ENCODE data around the gene ELOB.

Gene ELOB

DNA sequence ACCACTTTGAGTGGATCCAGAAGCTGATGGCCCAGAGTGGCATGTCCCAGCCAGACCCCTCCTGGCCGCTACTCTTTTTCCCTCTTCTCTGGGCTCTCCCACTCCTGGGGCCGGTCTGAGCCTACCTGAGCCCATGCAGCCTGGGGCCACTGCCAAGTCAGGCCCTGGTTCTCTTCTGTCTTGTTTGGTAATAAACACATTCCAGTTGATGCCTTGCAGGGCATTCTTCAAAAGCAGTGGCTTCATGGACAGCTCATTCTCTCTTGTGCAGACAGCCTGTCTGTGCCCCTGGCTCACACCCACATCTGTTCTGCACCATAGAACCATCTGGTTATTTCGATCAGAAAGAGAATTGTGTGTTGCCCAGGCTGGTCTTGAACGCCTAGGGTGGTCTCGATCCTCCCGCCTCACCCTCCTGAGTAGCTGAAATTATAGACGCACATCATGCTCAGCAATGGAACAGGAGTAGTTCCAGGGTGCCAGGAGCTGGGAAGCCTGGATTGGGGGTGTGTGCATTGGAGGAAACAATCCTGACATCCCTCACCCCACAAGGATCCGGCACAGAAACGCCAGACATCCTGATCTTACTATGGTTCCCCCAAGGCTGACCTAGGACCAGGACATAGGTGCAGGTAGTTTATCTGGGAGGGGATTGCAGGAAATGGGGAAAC lies 44.5 kb upstream of the ELOB start:
- TF ChIP-seq, protein P1, sequence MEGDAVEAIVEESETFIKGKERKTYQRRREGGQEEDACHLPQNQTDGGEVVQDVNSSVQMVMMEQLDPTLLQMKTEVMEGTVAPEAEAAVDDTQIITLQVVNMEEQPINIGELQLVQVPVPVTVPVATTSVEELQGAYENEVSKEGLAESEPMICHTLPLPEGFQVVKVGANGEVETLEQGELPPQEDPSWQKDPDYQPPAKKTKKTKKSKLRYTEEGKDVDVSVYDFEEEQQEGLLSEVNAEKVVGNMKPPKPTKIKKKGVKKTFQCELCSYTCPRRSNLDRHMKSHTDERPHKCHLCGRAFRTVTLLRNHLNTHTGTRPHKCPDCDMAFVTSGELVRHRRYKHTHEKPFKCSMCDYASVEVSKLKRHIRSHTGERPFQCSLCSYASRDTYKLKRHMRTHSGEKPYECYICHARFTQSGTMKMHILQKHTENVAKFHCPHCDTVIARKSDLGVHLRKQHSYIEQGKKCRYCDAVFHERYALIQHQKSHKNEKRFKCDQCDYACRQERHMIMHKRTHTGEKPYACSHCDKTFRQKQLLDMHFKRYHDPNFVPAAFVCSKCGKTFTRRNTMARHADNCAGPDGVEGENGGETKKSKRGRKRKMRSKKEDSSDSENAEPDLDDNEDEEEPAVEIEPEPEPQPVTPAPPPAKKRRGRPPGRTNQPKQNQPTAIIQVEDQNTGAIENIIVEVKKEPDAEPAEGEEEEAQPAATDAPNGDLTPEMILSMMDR (IDR thresholded peaks at IDR 0.05; ENCODE audit: low read length, missing control alignments) = no peak
- no peak for DNase-seq (ENCODE audit: low read depth)
- H3K4me3 ChIP-seq (replicated peaks; ENCODE audit: low read depth, low read length) = no peak overlapping the region

DNA sequence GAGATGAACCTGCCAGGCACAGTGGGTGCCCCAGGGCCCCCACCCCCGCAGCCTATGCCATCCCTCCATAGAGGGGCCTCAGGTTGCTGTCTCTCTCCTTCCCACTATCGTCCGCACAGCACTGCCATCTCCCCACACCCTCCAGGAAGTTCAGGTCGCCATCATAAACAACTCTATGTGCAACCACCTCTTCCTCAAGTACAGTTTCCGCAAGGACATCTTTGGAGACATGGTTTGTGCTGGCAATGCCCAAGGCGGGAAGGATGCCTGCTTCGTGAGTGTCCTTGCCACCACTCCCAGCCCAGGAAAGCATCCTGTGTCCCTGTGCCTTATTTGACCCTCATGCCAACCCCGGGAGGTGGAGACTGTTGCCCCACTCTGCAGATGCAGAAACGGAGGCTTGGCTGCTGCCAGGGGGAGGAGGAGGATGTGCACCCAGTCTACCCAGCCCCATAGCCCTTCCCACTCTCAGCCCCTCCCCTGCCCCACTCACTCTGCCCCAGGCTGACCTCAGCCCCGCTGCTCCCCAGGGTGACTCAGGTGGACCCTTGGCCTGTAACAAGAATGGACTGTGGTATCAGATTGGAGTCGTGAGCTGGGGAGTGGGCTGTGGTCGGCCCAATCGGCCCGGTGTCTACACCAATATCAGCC lies 43.9 kb upstream of the ELOB start:
- TF ChIP-seq, protein P1 (IDR thresholded peaks at IDR 0.05; ENCODE audit: low read length, missing control alignments) = no peak
- DNase-seq (ENCODE audit: low read depth) = no peak
- H3K4me3 ChIP-seq (replicated peaks; ENCODE audit: low read depth, low read length) = no peak overlapping the region

DNA sequence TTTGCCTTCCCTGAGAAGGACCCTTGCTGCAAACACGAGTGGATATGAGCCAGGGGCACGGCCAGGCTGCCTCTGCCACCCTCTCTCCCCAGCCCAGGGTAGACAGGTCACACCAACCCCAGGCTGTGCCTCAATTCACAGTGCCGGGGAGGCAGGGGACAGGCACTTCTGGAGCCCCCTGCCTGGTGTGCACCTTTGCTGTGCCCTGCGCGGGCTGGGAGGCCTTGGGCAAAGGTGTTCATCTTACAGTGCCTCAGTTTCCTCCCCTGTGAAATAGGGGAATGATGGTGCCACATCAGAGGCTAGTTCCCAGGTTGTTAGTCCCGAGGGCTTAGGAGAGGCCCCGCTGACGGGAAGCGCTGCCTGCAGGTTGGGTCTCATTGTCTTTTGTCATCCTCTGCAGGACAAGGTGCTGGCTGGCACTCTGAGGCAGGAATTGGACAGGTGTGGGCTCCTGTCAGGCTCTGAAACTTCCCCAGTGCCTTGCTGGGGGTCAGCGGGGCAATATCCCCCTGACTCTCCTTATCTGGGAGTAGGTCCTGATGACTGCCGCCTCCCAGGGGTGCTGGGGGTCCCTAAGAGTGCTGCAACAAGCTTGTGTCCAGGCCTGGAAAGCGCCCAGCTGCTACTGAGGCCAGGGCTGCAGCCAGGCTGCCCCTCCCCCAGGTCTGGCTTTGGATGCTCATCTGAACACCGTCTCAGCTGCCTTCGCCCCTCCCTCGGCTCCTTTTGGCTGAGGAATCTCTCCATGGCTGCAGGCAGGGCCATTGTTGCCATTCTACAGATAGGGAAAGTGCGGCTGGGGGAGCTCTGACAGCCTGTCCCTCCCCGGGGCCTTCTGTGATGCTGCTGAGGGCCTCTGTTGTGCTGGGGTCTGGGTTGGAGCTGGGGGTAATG lies 43.1 kb upstream of the ELOB start:
- H3K4me3 ChIP-seq (replicated peaks; ENCODE audit: low read depth, low read length) = no peak overlapping the region

DNA sequence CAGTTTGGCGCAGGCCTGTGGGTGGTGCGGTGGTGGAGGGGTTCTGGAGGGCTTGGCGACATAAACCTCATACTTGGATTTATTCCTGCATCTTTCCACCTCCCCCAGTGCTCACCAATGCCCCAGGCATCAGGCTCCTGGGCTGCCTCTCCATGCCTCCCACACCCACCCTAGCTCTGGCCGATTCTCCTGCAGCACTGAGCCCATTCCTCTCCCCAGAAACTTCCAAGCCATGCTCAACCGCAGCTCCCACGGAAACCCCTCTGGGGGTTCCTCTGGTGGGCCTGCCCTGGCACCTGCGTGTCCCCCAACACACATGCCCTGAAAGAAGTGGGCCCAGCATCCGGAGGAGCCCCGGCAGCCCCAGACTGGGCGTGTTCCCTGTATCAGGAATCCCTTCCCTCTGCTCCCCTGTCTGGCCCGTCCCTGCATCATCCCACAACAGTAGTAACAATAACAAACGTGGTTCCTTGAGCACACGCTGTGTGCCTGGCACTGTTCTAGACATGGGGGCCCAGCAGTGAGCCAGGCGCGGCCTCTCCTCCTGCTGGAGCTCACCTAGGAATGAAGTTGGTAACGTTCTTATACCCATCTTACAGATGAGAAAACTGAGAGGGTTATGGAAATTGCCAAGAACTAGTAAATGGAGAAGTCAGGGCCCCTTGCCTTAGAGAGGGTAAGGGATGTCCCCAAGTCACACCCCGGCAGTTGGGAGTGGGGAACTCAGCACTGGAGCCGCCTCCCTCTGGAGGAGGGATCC lies 42.3 kb upstream of the ELOB start:
- DNase-seq (ENCODE audit: low read depth) = no peak
- TF ChIP-seq, protein P1 (IDR thresholded peaks at IDR 0.05; ENCODE audit: low read length, missing control alignments) = no peak
- H3K4me3 ChIP-seq (replicated peaks; ENCODE audit: low read depth, low read length) = no peak overlapping the region

More for the DNA sequence above, 43.1 kb upstream of the ELOB start:
- TF ChIP-seq, protein P1 (IDR thresholded peaks at IDR 0.05; ENCODE audit: low read length, missing control alignments) = no peak
- DNase-seq (ENCODE audit: low read depth) = no peak

DNA sequence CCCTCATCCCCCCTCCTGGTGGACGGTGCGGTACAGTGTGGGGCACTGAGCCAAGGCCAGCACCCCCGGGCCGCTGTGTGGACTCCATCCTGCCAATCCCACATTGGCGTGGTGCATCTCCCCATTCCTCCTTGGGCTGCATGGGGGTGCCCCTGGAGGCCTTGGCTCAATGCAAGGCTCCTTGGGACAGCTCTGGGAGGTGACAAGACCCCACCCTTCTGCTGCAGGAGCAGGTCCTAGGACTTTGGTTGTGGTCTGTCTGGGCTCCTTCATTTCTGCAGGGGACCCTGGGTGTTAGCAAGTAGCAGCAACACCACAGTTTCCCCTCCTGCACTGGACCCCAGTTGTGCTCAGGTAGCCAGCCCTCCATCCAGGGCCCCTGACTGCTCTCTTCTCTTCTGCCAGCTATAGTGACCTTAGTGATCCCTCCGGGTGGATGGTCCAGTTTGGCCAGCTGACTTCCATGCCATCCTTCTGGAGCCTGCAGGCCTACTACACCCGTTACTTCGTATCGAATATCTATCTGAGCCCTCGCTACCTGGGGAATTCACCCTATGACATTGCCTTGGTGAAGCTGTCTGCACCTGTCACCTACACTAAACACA lies 41.3 kb upstream of the ELOB start:
- TF ChIP-seq, protein P1 (IDR thresholded peaks at IDR 0.05; ENCODE audit: low read length, missing control alignments) = no peak
- no peak overlapping the region for H3K4me3 ChIP-seq (replicated peaks; ENCODE audit: low read depth, low read length)
- DNase-seq (ENCODE audit: low read depth) = no peak

Measured in fibroblast of pulmonary artery (primary cell).